ENCODE data around the gene PPP2R3A. TPM values are rescaled to one million over a fixed set of nuclear protein-coding genes. Genes with fewer than 3 reads are reported as not detected.
A peak's percentile ranks its signal among the peaks of the same experiment; 100 is the strongest.
"Not testable (repeated sequence)": the region's sequence is repeated elsewhere in the genome, so short reads cannot be mapped to it uniquely, and the experiment has no call there.

The PPP2R3A gene
- total RNA-seq, 1 donor from 2014 or later, result 14.8 TPM

GRCh38 chr3:136122006-136122405, 156.5 kb downstream of the PPP2R3A start:
- no peak for TF ChIP-seq CTCF (IDR thresholded peaks at IDR 0.05)

GRCh38 chr3:136131647-136132046, 166.1 kb downstream of the PPP2R3A start:
- Mint-ChIP-seq H3K36me3 (ENCODE audit: low read depth) (peaks cover 16% of the 10 kb centered on the region), H3K9me3 (ENCODE audit: low read depth) (peaks cover 14% of the 10 kb centered on the region)
- H3K27ac Mint-ChIP-seq (ENCODE audit: unreplicated experiment); H3K4me1 Mint-ChIP-seq (ENCODE audit: low read depth); H3K4me3 Mint-ChIP-seq (ENCODE audit: unreplicated experiment); H3K27me3 Mint-ChIP-seq (ENCODE audit: low read depth); DNase-seq (ENCODE audit: low spot score): not testable (repeated sequence)

More at GRCh38 chr3:136122006-136122405, 156.5 kb downstream of the PPP2R3A start:
- no peak overlapping the region for H3K4me3 Mint-ChIP-seq (ENCODE audit: unreplicated experiment)
- no peaks in the 10 kb centered on the region for H3K27me3 Mint-ChIP-seq (ENCODE audit: low read depth)
- peaks cover 5% of the 10 kb centered on the region for H3K4me1 Mint-ChIP-seq (ENCODE audit: low read depth)
- no peak overlapping the region for H3K27ac Mint-ChIP-seq (ENCODE audit: unreplicated experiment)
- H3K9me3 Mint-ChIP-seq (ENCODE audit: low read depth), result peaks cover 24% of the 10 kb centered on the region
- peaks cover 14% of the 10 kb centered on the region for H3K36me3 Mint-ChIP-seq (ENCODE audit: low read depth)
- DNase-seq (ENCODE audit: low spot score), result no peak

- no peaks in the 10 kb centered on the region for H3K4me1 Mint-ChIP-seq (ENCODE audit: low read depth)
- DNase-seq (ENCODE audit: low spot score), result no peak
Measured at GRCh38 chr3:136134091-136134490, 168.6 kb downstream of the PPP2R3A start.

GRCh38 chr3:136135039-136135802, 169.7 kb downstream of the PPP2R3A start:
- no peak overlapping the region for H3K4me3 Mint-ChIP-seq (ENCODE audit: unreplicated experiment)
- H3K9me3 Mint-ChIP-seq (ENCODE audit: low read depth), result peaks cover 3% of the 10 kb centered on the region
- no peak for DNase-seq (ENCODE audit: low spot score)
- peaks cover 3% of the 10 kb centered on the region for H3K36me3 Mint-ChIP-seq (ENCODE audit: low read depth)
- no peak for TF ChIP-seq CTCF (IDR thresholded peaks at IDR 0.05)
- no peaks in the 10 kb centered on the region for H3K4me1 Mint-ChIP-seq (ENCODE audit: low read depth)
- no peaks in the 10 kb centered on the region for H3K27me3 Mint-ChIP-seq (ENCODE audit: low read depth)
- peak overlapping the region; percentile 55 for H3K27ac Mint-ChIP-seq (ENCODE audit: unreplicated experiment)

More at GRCh38 chr3:136134091-136134490, 168.6 kb downstream of the PPP2R3A start:
- H3K36me3 Mint-ChIP-seq (ENCODE audit: low read depth), result peaks cover 1% of the 10 kb centered on the region
- H3K9me3 Mint-ChIP-seq (ENCODE audit: low read depth), result peaks cover 3% of the 10 kb centered on the region
- no peak for TF ChIP-seq CTCF (IDR thresholded peaks at IDR 0.05)
- H3K4me3 Mint-ChIP-seq (ENCODE audit: unreplicated experiment), result no peak overlapping the region
- H3K27me3 Mint-ChIP-seq (ENCODE audit: low read depth), result no peaks in the 10 kb centered on the region
- no peak overlapping the region for H3K27ac Mint-ChIP-seq (ENCODE audit: unreplicated experiment)

- H3K4me1 Mint-ChIP-seq (ENCODE audit: low read depth), result peaks cover 8% of the 10 kb centered on the region
- no peak overlapping the region for H3K27ac Mint-ChIP-seq (ENCODE audit: unreplicated experiment)
- no peak overlapping the region for H3K4me3 Mint-ChIP-seq (ENCODE audit: unreplicated experiment)
- H3K9me3 Mint-ChIP-seq (ENCODE audit: low read depth), result no peaks in the 10 kb centered on the region
- TF ChIP-seq CTCF (IDR thresholded peaks at IDR 0.05), result no peak
- DNase-seq (ENCODE audit: low spot score), result no peak
- H3K36me3 Mint-ChIP-seq (ENCODE audit: low read depth), result peaks cover 3% of the 10 kb centered on the region
- no peaks in the 10 kb centered on the region for H3K27me3 Mint-ChIP-seq (ENCODE audit: low read depth)
Measured at GRCh38 chr3:136136454-136136853, 170.9 kb downstream of the PPP2R3A start.

All from chondrocyte (in vitro differentiated cells).